Testis (tissue), 5 donors: ENCODE data around the gene ALDH16A1. TPM values are rescaled to one million over a fixed set of nuclear protein-coding genes. Genes with fewer than 3 reads are reported as not detected.
A peak's percentile ranks its signal among the peaks of the same experiment; 100 is the strongest.

ENCODE experiments used
- DNase-seq: peaks from one replicate; pipeline ENCODE4 v3.0.0-alpha.2; 2019
- H3K27ac ChIP-seq, 2 donors: fragments of 200-600 bp; sonication (generic); one replicate each; pipeline ENCODE4 v1.5.1; 2019
- H3K27me3 ChIP-seq: fragments of 200-600 bp; sonication (generic); one replicate; pipeline ENCODE4 v1.5.1; 2019
- H3K36me3 ChIP-seq: fragments of 200-600 bp; sonication (generic); one replicate; pipeline ENCODE4 v1.5.1; 2017; ENCODE audit warnings: low read depth; ENCODE audit errors: missing control alignments
- H3K4me1 ChIP-seq: fragments of 200-600 bp; sonication (generic); one replicate; pipeline ENCODE4 v1.5.1; 2019
- H3K4me3 ChIP-seq, 2 donors: fragments of 200-600 bp; sonication (generic); one replicate each; pipeline ENCODE4 v1.5.1; 2017 to 2019
- H3K9me3 ChIP-seq: fragments of 200-600 bp; sonication (generic); one replicate; pipeline ENCODE4 v1.5.1; 2017
- POLR2A ChIP-seq: fragments of 450-650 bp; IDR thresholded peaks from one replicate; pipeline ENCODE4 v1.6.1; 2017; ENCODE audit warnings: antibody characterized with exemption, mild to moderate bottlenecking, moderate library complexity
- WGBS, 2 donors: methylation state at CpG; one replicate each; pipeline ENCODE4 v1.1.5; 2018; 5-methylcytosine and 5-hydroxymethylcytosine counted together
- intact Hi-C: fragments of 100-400 bp; cut with DNase I; formaldehyde crosslinking; loops from one replicate; pipeline ENCODE4 v1.15.1; 2023; ENCODE audit warnings: low total_unique reads
- long read RNA-seq, 2 donors: transcript quantifications; one replicate each; lab custom pipeline, GENCODE V29; 2026
- polyA plus RNA-seq: library from polyadenylated mRNA; stranded (reverse); fragments of 350-450 nt; fragmentation: Illumina TruSeq; extraction: RNeasy Lipid Tissue Mini Kit (QIAGEN cat#74804); gene quantifications from one replicate; pipeline ENCODE4 v1.2.3, GENCODE V29; 2014; ENCODE audit warnings: low read depth, low replicate concordance; ENCODE audit not compliant: insufficient read depth
- total RNA-seq, 2 donors: library from RNA; depleted of rRNA; stranded (reverse); fragments of >200 nt; gene quantifications; one replicate each; pipeline ENCODE4 v1.2.3, GENCODE V29; 2016
- TF ChIP-seq, protein P1 (sequence below), 3 experiments: fragments of 450-650 bp in 2 of 3; fragments of 200-600 bp in 1 of 3; sonication (generic) in 1 of 3; IDR thresholded peaks; one replicate each; pipeline ENCODE4 v1.5.1; 2016 to 2019; ENCODE audit warnings: antibody characterized with exemption in 3 of 3, mild to moderate bottlenecking in 2 of 3, moderate library complexity in 1 of 3

ALDH16A1 gene
- 10 to 100 TPM; 22.4 to 24.7 TPM for total RNA-seq
- polyA plus RNA-seq: 8.5 TPM
- long read RNA-seq, donor 1, partial matches to known transcripts: 0 of 5 reads
- long read RNA-seq, donor 1, other reads (novel, unspliced or antisense): 0 of 5 reads
- long read RNA-seq, donor 2, partial matches to known transcripts: 0 of 6 reads
- long read RNA-seq, donor 2, other reads (novel, unspliced or antisense): 0 of 6 reads

DNA sequence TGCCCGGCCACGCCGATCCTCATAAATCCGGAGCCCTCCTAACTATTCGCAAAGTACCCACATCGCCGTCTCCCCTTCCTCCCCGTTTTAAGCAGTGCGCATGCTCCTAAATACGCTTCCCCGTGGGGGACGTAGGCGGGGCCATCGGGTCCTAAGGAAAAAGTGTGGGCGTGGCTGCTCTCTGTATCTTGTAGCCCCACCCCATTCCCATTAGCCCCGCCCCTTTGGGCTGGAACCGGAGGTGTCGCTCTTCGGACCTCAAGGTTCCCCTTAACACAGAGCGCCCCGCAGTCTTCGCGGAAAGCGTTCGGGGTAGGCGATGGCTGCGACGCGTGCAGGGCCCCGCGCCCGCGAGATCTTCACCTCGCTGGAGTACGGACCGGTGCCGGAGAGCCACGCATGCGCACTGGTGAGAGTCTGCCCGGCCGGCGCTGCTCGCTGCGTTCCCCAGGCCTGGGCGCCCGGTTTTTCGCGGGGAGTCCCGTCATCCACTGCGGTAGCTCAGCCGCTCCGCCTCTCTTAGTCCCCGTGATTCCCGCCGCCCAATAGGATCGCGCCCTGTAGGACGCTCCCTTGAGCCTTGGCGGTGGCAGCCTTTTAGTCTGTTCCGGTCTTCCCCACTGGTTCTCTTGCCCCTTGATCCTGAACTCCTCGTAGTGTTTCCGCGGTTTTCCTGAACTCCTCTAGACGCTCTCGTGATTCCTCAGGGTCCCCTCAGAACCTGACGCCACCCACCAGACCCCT is at the start of gene ALDH16A1:
Gene ALDH16A1 (plus strand): TSS at position 213 of the 744 bp plus-strand sequence. CDS start 107 bp downstream, at position 320.
- Histone ChIP-seq H3K27me3 (no peaks in the 10 kb centered on the region), H3K36me3 (no peaks in the 10 kb centered on the region), H3K27ac (peak within 1 kb of the TSS; percentile 94 to 96), H3K4me3 (peak within 1 kb of the TSS; percentile 45 to 83), H3K4me1 (peaks cover 4% of the 10 kb centered on the region), H3K9me3 (no peaks in the 10 kb centered on the region)
- WGBS, 2 donors: 0 to 1% methylated on average over 21 to 65 of the region's 66 CpGs
- TF ChIP-seq, protein P1, sequence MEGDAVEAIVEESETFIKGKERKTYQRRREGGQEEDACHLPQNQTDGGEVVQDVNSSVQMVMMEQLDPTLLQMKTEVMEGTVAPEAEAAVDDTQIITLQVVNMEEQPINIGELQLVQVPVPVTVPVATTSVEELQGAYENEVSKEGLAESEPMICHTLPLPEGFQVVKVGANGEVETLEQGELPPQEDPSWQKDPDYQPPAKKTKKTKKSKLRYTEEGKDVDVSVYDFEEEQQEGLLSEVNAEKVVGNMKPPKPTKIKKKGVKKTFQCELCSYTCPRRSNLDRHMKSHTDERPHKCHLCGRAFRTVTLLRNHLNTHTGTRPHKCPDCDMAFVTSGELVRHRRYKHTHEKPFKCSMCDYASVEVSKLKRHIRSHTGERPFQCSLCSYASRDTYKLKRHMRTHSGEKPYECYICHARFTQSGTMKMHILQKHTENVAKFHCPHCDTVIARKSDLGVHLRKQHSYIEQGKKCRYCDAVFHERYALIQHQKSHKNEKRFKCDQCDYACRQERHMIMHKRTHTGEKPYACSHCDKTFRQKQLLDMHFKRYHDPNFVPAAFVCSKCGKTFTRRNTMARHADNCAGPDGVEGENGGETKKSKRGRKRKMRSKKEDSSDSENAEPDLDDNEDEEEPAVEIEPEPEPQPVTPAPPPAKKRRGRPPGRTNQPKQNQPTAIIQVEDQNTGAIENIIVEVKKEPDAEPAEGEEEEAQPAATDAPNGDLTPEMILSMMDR (IDR thresholded peaks at IDR 0.05): no peak
- peak; percentile 9 for TF ChIP-seq POLR2A
- peak; percentile 99 for DNase-seq
- intact Hi-C loops: no loop called here

DNA sequence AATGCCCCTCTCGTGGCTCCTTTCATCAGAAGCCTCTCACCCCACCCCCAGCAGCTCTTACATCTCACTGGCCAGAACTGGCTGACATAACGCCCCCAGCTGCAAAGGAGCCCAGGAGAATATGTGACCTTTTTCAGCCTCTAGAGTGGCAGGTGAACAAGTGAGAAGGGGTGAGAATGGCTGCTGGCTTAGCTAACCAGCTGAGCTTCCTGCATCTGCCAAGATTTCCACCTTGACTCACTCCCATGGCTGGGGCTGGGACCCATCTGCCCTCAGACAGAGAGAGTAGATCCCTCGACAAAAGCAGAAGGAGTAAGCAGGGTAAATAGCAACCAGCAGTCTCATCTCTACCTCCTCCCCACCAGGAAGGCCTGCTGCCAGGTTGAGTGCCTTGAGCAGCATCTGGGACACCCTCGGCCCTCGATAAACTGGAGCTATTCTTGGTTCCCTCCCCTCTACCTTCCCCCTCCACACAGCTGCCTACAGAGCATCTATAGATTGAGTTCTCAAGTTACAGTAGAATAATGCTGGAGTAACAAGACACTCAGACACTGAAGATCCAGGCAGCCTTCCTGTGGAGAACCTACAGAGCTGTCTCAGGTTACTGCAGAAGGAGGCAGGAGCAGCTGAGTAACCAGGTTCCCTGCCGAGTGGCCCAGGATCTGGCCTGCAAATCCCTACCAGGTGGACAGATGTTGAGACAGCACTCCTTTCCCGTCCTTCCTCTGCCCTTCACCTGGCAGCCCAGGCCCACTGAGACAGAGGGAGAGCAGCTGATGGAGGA is 49.4 kb upstream of the ALDH16A1 start:
- intact Hi-C loops: no loop called here
- 60 to 63% methylated on average over 5 to 7 of the region's 7 CpGs for WGBS, 2 donors
- Histone ChIP-seq H3K9me3 (no peaks in the 10 kb centered on the region), H3K36me3 (no peaks in the 10 kb centered on the region), H3K27ac (no peak overlapping the region), H3K4me3 (no peak overlapping the region), H3K27me3 (no peaks in the 10 kb centered on the region), H3K4me1 (no peaks in the 10 kb centered on the region)
- TF ChIP-seq, protein P1 (IDR thresholded peaks at IDR 0.05): no peak
- no peak for DNase-seq

DNA sequence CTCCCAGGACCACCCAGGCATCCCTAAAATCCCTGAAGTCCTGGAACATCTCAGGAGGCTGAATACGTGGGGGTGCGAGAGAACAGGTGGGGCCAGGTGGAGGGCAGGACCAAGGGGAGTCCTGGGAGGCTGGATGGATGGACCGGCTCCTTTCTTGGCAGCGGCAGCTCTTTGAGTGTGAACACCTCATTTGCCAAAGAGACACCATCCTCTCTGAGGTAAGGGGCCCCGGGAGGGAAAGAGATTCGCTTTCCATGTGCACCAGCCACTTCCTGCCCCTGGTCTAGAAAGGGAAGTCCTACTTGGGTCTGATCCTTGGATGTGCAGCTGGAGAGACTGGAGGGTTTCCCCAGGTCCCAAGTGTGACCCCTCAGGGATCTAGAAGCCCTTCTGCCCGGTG is 45.9 kb upstream of the ALDH16A1 start:
- H3K4me3 ChIP-seq: no peak overlapping the region
- H3K36me3 ChIP-seq: no peaks in the 10 kb centered on the region
- TF ChIP-seq, protein P1 (IDR thresholded peaks at IDR 0.05): no peak
- no peak for TF ChIP-seq POLR2A
- intact Hi-C loops: no loop called here
- H3K27ac ChIP-seq: no peak overlapping the region
- no peaks in the 10 kb centered on the region for H3K27me3 ChIP-seq
- WGBS, 2 donors: 76 to 83% methylated on average over 5 to 7 of the region's 7 CpGs
- DNase-seq: no peak
- no peaks in the 10 kb centered on the region for H3K9me3 ChIP-seq
- no peaks in the 10 kb centered on the region for H3K4me1 ChIP-seq

DNA sequence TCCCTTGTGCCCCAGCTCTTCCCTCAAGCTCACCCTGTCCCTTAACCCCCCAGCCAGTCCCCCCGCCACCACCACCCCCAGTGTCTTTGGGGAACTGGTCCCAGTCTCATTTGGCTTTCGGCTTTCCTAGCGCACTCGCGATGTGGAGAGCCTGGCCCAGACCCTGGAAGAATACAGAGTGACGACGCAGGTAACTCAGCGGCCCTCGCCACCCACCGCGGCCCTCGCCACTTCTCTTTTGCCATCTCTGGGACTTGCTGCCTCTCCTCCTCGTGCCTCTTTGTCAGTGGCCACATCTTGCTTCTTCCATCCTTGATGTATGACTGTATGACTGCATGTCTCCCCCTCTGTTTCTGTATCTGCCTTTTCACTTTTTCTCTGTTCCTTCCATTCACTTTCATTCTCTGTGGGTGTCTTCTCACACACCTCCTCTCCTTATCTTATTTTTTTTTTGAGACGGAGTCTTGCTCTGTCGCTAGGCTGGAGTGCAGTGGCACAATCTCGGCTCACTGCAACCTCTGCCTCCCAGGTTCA is 45.5 kb upstream of the ALDH16A1 start:
- Histone ChIP-seq H3K4me1 (no peaks in the 10 kb centered on the region), H3K4me3 (no peak overlapping the region), H3K36me3 (no peaks in the 10 kb centered on the region), H3K27ac (no peak overlapping the region), H3K9me3 (no peaks in the 10 kb centered on the region), H3K27me3 (no peaks in the 10 kb centered on the region)
- intact Hi-C loops: no loop called here
- WGBS, 2 donors: 90 to 92% methylated on average over 16 of the region's 16 CpGs
- TF ChIP-seq, protein P1 (IDR thresholded peaks at IDR 0.05): no peak
- TF ChIP-seq POLR2A: no peak
- no peak for DNase-seq
